Measurements from ENCODE around the gene FKBP10. TPM values are rescaled to one million over a fixed set of nuclear protein-coding genes. Genes with fewer than 3 reads are reported as not detected.
A peak's percentile ranks its signal among the peaks of the same experiment; 100 is the strongest.

Gene FKBP10
- total and polyA plus RNA-seq, 11 donors = 6.5 to 40.4 (median 12.5) TPM

GRCh38 chr17:41784207-41784744 lies 28.5 kb upstream of the FKBP10 start:
- peak overlapping the region in 10 of 12 donors; percentile 75 to 99 (median 87) for H3K4me3 ChIP-seq
- peak; percentile 14 to 34 (median 26) for ATAC-seq
- intact Hi-C loops (cut with DNase I) = no loop called here
- H3K4me1 ChIP-seq = peaks cover 24 to 74% (median 59%) of the 10 kb centered on the region in 12 donors
- H3K9me3 ChIP-seq = no peaks in the 10 kb centered on the region
- WGBS, 4 donors = 17 to 34% (median 17%) methylated on average over 6 of the region's 6 CpGs
- no peaks in the 10 kb centered on the region for H3K36me3 ChIP-seq
- DNase-seq = peak in 4 of 5 donors; percentile 68 to 80 (median 74)
- no peaks in the 10 kb centered on the region for H3K27me3 ChIP-seq
- H3K27ac ChIP-seq = peak overlapping the region; percentile 86 to 98 (median 96)
- TF ChIP-seq CTCF (IDR thresholded peaks at IDR 0.05) (no peak), POLR2A (IDR thresholded peaks at IDR 0.05) (no peak)

- intact Hi-C loops (cut with DNase I) = no loop called here
- ATAC-seq = peak in 1 of 4 donors; percentile 24
- peak in 3 of 5 donors; percentile 56 to 73 (median 62) for DNase-seq
- H3K36me3 ChIP-seq = no peaks in the 10 kb centered on the region
- peak overlapping the region; percentile 75 to 99 (median 88) for H3K4me3 ChIP-seq
- no peaks in the 10 kb centered on the region for H3K27me3 ChIP-seq
- no peak for TF ChIP-seq CTCF (IDR thresholded peaks at IDR 0.05)
- H3K9me3 ChIP-seq = no peaks in the 10 kb centered on the region
- 3 to 12% (median 7%) methylated on average over 10 to 13 of the region's 13 CpGs for WGBS, 4 donors
- peaks cover 15 to 71% (median 49%) of the 10 kb centered on the region in 12 donors for H3K4me1 ChIP-seq
- peak overlapping the region; percentile 86 to 98 (median 96) for H3K27ac ChIP-seq
Measured at GRCh38 chr17:41785091-41785858, 27.5 kb upstream of the FKBP10 start.

GRCh38 chr17:41785859-41786226 lies 27.0 kb upstream of the FKBP10 start:
- TF ChIP-seq POLR2A (IDR thresholded peaks at IDR 0.05) (no peak), CTCF (IDR thresholded peaks at IDR 0.05) (no peak)
- 0 to 2% (median 1%) methylated on average over 17 to 22 of the region's 22 CpGs for WGBS, 4 donors
- DNase-seq (peak in 2 of 5 donors; percentile 62 to 64), ATAC-seq (peak in 3 of 4 donors; percentile 0 to 7 (median 0))
- intact Hi-C loops (cut with DNase I) = no loop called here
- Histone ChIP-seq H3K27ac (peak overlapping the region; percentile 86 to 98 (median 96)), H3K4me1 (peaks cover 14 to 65% (median 44%) of the 10 kb centered on the region in 12 donors), H3K9me3 (no peaks in the 10 kb centered on the region), H3K36me3 (no peaks in the 10 kb centered on the region), H3K27me3 (no peaks in the 10 kb centered on the region), H3K4me3 (peak overlapping the region; percentile 75 to 99 (median 88))

All from heart left ventricle (tissue), 16 donors.